Stimulated activated CD4-positive, alpha-beta T cell treated with anti-CD3 and anti-CD28 coated beads, Interleukin-4, amount 100 ng/mL, for 4 hours (primary cell): ENCODE data around the gene ADIPOQ.
"Not testable (repeated sequence)": the region's sequence is repeated elsewhere in the genome, so short reads cannot be mapped to it uniquely, and the experiment has no call there.

Experiments
- DNase-seq, 2 experiments: peaks; one replicate each; pipeline ENCODE4 v3.0.0-alpha.2; 2020

Gene ADIPOQ

DNA sequence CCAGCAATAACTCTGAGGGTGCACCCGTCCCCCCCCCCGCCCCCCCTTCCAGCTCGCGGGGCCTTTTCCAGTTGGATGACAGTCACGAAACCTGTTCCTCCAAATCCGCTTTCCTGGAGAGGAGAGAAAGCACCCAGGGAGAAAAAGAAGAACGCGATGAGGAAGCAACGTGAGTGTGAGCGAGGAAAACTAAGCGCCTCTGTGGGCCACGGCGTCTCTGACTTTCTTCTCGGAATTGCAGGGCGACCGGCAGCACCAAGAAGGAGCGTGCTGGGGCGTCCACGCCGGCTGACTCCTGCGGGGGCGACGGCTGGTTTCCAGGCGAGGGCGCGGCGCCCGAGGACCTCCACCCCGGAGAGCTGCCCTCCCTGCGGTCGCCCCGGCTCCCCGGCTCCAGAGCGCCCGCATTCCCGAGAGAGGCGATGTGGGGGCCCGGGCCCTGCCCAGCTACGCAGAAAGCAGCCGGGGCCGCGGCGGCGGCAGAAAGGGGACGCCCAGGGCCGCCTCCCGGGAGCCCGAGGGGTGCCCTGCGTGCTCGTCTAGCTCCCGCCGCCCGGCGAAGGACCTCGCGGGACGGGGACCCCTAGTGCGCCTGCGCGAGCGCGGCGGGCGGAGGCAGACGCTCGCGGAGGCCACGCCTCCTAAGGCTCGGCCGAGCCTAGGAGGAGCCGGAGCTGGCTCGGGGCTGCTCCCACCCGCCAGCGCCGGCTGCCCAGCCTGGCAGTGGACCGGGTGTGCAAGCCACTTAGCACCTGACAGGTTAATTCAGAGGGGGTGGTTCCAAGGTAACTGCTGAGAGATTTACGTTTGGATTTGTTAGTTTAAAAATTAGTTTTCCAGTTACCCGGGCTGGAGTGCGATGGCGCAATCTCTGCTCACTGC, 15.3 kb upstream of the ADIPOQ start:
- peak; percentile 83 to 85 for DNase-seq

DNA sequence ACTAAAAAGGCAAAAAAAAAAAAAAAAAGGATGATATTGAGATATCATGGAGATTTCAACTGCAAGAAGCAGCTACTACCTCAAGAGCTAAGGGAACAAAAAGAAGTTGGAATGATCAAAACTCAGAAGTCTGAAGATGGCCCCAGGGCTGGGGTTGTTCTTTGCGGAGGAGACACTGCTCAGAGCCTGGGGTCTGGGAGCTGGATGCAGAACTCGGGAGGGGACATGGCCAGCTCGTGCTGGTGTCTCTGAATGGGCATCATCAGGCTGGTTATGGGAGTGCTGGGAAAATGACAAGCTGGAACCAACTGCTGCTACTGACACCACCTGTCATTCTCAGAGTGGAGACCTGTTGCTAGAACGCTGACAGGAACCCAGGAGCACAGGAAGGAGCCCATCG, 14.2 kb upstream of the ADIPOQ start:
- no peak for DNase-seq

DNA sequence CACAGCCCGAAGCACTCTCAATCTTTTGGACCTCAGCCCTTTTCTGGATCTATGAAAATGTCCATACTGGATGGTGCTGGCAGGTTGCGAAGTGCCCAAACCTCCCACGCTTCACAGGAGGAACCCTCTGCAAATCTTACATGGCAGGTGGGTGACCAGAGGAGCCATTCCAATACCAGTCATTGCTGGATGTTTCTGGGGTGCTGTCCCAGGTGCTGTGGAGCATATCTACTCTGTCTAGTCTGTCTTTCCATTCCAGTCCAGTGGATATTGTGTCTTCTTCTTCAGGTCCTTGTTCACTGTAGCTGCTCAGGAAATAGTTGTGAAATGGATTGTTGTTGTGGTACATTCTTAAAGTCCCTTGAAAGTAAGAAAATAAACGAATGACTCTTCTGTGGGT, 10.7 kb upstream of the ADIPOQ start:
- no peak for DNase-seq

DNA sequence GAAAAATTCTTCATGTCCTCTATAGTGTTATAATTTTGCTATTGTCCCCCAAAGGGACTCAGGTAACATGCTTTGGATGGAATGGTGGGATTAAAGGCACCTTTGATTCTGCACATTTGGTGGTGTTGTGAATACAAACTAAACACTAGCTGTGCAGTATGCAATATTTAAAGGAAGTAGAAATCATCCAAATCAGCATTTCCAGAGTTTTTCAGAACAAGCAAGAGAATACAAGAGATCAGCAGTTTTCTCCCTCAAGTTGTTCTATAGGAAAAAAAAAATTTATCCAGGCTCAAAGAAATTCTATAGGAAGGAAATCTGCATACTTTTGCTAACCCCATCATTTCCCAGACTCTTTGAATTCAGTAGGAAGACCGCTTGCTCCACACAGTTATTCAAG, 10.2 kb upstream of the ADIPOQ start:
- DNase-seq, result no peak

DNA sequence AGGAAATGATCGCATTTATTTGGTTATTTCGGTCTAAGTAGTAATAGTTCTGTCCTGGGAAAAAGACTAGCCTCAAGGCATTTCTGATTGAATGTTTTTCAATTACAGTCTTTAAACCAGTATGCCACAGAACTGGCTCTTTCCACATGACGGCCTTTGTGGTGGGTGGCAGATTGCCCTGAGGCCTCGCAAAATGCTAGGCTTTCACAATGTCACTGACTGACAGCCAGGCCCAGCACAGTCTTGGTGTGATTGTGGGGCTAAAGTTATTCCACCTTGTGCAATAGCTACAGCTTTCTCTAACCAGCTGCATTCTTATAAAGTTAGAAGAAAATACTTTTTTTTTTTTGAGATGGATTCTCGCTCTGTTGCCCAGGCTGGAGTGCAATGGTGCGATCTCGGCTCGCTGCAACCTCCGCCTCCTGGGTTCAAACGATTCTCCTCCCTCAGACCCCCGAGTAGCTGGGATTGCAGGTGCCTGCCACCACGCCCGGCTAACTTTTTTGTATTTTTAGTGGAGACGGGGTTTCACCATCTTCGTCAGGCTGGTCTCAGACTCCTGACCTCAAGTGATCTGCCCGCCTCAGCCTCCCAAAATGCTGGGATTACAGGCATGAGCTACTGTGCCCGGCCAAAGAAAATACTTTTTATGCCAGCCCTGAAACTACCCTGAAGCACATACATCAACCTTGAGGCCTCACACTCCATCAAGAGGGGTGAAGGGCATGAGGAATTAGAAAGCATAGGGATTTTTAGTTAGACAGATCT, 2.5 kb upstream of the ADIPOQ start:
- no peak for DNase-seq

DNA sequence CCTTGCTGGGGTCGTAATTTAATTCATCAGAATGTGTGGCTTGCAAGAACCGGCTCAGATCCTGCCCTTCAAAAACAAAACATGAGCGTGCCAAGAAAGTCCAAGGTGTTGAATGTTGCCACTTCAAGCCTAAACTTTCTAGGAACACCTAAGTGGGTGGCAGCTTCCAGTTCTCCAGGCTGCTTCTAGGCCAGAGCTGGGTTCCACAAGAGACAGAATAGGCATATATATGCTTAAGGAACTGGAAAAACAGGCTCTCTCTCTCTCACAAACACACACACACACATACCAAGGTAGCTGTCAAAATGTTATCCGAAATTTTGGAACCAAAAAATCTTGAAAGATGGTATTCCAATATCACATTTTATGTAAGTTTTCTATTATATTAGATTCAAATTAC, 890 bp upstream of the ADIPOQ start:
- DNase-seq, result no peak

DNA sequence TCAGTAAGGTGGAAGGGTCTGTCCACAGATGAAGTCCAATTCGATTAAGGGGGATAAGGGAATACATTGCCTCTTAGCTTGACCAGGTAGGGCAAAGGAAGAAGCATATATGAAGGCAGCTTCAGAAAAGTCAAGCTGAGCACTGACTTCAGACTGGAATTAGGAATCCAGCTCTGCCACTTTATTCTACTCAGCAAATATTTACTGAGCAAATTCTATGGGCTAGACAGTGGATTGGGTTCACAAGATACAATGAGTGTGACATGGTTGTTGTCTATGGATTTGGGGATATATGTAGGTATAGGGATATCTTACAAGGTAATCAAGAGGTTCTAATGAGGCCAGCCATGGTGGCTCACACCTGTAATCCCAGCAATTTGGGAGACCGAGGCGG, 526 bp downstream of the ADIPOQ start:
- no peak for DNase-seq

DNA sequence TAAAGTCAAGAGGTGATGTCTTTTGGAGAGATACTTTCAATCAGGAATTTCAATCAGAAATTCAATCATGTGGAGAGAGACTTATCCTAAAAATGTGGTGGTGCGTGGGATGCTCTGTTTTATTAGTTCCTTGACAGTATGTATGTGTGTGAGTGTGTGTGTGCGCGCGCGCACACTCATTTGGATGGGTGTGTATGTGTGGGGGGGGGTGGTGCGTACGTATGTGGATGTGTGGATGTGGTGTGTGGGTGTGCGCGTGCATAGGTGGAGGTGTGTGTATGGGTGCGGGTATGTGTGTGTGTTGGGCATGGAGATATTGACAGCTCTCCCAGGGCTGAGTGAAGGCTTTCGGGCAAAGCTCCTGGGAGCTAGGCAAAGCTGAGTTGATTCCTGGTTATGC, 2.4 kb downstream of the ADIPOQ start:
- no peak for DNase-seq

DNA sequence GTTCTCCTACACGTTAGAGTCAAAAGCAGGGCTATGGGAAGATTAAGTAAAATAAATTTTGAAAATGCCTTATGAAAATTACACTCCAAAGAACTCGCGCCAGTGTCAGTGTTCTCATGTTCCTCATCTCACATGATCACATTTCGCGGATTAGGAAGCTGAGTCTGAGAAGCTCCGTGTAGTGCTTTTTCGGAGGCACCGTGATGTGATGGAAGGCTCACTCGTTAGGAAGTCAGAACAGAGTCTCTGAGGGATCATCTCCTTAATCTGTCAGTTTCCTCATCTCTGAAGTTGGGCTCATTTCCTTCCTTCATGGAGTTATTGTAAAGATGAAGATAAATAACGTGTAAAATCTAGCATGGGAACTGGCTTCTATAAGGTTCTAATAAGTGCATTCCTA, 3.2 kb downstream of the ADIPOQ start:
- DNase-seq, result no peak

DNA sequence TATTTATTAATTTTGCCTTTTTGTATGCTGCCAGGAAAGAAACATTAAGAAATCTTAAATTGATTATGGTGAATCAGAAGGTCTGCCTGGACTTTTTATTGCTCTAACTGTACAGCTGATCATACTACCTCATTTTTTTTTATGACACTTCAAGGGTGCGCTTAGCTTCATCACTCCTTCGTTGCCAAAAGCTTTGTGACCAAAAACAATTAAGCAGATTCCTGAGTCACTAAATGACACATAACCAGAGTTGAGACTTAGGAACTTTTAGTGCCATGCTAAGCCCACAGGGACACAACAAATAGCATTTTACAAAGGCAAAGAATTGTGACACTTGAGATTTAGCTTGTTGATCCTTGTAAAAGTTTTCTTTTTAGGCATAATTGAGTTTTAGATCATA, 4.9 kb downstream of the ADIPOQ start:
- no peak for DNase-seq

DNA sequence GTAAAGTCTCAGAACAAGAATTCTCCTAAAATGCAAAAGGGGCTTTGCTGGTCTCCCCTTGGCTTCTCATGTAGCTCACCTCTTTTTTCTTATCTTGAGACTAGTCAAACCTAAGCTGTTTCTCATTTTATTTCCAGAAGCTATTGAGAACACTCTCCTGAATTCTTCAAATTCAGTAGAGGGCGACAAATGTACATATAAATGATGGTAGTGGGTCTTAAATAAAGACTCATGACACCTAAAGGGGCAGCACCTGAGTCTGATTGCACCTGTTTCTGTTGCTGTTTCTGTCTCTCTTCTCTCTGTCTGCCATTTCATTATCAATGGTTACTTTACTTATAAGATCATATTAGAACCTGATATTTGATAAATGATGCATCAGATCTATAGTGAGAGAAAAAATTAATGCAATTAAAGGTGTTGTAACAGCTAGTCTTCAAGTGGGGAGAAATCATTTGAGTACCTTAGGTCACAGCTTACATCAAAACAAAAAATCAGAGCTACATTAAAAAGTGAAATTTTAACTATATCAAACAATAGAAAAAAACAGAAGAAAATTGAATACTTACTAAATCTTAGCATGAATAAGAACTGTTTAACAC, 7.0 kb downstream of the ADIPOQ start:
- DNase-seq, result no peak

DNA sequence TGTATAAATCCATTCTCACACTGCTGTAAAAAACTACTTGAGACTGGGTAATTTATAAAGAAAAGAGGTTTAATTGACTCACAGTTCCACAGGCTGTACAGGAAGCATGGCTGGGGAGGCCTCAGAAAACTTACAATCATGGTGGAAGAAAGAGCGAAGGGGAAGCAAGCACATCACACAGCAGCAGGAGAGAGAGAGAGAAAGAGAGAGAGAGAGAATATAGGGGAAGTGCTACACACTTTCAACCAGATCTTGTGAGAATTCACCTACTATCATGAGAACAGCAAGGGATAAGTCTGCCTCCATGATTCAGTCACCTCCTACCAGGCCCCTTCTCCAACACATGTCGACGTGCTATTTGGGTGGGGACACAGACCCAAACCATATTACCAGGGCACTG, 9.3 kb downstream of the ADIPOQ start:
- not testable (repeated sequence) for DNase-seq

DNA sequence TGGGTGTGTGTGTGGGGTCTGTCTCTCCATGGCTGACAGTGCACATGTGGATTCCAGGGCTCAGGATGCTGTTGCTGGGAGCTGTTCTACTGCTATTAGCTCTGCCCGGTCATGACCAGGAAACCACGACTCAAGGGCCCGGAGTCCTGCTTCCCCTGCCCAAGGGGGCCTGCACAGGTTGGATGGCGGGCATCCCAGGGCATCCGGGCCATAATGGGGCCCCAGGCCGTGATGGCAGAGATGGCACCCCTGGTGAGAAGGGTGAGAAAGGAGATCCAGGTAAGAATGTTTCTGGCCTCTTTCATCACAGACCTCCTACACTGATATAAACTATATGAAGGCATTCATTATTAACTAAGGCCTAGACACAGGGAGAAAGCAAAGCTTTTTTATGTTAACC, 10.5 kb downstream of the ADIPOQ start:
- no peak for DNase-seq

DNA sequence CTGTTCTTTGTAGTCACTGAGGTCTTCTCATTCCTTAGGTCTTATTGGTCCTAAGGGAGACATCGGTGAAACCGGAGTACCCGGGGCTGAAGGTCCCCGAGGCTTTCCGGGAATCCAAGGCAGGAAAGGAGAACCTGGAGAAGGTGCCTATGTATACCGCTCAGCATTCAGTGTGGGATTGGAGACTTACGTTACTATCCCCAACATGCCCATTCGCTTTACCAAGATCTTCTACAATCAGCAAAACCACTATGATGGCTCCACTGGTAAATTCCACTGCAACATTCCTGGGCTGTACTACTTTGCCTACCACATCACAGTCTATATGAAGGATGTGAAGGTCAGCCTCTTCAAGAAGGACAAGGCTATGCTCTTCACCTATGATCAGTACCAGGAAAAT, 11.6 kb downstream of the ADIPOQ start:
- no peak for DNase-seq

DNA sequence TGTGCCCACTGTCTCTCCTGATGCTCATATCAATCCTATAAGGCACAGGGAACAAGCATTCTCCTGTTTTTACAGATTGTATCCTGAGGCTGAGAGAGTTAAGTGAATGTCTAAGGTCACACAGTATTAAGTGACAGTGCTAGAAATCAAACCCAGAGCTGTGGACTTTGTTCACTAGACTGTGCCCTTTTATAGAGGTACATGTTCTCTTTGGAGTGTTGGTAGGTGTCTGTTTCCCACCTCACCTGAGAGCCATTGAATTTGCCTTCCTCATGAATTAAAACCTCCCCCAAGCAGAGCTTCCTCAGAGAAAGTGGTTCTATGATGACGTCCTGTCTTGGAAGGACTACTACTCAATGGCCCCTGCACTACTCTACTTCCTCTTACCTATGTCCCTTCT, 12.4 kb downstream of the ADIPOQ start:
- no peak for DNase-seq

DNA sequence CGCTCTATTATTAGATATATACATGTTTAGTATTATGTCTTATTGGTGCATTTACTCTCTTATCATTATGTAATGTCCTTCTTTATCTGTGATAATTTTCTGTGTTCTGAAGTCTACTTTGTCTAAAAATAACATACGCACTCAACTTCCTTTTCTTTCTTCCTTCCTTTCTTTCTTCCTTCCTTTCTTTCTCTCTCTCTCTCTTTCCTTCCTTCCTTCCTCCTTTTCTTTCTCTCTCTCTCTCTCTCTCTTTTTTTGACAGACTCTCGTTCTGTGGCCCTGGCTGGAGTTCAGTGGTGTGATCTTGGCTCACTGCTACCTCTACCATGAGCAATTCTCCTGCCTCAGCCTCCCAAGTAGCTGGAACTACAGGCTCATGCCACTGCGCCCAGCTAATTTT, 15.2 kb downstream of the ADIPOQ start:
- no peak for DNase-seq

DNA sequence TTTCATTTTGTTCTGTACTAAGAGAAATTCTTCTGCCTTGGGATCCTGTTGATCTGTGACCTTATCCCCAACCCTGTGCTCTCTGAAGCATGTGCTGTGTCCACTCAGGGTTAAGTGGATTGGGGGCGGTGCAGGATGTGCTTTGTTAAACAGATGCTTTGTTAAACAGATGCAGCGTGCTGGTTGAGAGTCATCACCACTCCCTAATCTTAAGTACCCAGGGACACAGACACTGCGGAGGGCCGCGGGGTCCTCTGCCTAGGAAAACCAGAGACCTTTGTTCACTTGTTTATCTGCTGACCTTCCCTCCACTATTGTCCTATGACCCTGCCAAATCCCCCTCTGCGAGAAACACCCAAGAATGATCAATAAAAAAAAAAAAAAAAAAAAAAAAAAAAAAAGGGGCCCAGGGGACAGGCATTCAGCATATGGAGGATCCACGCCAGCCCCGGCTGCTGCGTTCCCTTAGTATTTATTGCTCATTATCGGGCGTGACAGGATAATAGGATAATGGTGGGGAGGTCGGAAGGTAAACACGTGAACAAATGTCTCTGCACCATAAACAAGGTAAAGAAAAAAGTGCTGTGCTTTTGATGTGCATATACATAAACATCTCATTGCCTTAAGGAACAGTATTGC, 22.8 kb downstream of the ADIPOQ start:
- DNase-seq, result not testable (repeated sequence)

DNA sequence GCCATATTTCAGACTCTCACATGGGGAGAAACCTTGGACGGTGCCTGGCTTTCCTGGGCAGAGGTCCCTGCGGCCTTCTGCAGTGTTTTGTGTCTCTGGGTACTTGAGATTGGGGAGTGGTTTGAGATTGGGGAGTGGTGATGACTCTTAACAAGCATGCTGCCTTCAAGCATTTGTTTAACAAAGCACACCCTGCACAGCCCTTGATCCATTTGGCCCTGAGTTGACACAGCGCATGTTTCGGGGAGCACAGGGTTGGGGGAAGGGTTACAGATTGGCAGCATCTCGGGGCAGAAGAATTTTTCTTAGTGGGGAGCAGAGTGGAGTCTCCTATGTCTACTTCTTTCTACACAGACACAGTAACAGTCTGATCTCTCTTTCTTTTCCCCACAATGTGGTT, 23.6 kb downstream of the ADIPOQ start:
- not testable (repeated sequence) for DNase-seq

DNA sequence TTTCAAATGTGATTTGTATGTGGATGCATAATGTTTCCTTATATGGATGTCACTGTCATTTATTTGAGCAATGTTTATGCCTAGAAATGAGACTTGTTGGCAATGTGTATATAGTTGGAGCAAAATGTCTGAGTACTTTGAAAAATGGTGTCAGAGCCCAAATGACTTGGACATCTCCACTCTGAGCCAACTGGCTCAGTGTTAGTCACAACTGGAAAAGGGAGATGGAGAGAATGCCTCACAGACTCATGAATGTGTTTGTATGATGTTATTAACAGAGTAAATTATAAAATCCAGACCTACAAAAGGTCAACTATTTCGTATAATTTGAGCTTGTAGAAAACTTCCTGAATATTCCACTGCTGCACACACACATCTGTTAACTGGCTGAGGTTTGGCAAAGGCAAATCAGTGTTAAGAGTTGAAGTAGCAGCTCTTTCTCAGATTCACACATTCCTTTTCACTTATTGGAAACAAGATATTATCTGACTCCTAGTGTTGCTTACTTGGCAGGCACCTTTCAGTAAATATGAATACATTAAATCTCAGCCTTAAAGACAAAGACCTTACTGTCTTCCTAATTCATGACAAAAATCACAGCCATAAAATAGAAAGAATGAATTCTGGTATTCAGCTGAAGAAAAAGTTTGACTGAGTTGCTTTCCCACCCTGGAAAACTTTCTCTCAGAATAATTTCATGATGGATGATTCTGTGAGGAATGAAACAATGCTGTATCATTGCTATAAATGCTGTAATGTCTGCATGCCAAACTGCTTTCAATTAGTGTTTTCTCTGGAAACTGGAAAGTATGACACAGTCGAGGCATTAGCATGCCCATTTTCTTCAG, 27.0 kb downstream of the ADIPOQ start:
- DNase-seq, result no peak

DNA sequence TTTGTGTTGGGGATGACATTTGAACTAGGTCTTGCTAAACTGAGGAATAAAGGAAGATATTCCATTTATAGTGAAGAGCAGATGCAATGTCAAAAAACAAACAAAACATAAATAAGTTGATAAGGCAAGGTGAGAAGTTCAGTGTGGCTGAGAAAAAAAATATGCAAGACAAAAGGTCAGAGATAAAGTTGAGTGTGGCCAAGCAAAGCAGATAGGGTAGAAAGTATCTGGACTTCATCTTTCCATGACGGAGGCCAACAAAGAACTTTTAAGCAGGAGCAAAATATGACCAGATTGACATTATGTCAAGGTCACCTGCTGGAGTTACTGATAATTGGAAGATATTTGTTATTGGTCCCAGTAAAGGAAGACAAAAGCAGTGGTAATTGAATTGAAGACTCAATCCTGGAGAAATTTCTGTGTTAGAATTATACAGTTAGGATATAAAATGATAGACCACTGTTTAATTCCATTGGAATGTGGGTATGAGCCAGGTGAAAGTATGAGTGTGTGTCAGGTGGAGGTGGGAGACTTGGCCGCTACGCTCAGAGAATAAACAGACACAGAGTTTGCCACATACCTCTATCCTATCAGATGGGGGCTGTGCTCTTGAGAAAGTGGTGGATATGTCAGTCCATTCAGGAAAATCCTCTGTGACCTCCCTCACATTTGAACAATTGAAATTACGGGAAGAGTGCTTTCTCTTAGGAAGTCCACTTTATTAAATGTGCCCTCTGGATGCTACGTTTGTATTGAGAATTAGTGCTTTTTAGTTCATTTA, 28.1 kb downstream of the ADIPOQ start:
- DNase-seq, result no peak

DNA sequence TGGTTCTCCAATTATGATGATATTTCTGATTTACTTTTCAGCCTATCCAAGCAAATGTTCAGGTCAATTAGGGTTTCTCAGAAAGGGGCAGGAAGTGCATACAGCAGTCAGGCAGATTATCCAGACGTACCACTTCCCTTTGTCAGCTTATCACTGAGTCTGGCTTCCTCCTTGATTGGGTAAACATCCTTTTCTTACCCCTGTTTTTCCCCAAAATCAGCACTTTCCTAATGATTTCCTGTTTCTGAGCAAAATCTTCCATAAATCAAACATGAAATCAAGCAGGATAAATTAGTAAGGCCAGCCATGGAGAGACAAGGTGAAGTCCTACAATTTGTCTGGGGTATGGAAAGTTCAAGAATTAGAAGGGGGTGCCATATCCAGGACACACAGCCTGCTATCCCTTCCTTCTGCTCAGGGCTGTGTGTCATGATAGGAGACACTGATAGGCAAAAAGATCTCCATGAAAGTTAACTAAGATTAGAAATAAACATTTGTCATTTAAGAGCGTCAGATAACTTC, 29.0 kb downstream of the ADIPOQ start:
- DNase-seq, result no peak
